HG03045 (cell line): ENCODE measurements around the gene RTL1.

Experiments used
- ATAC-seq: cut with Tn5 transposase; IDR thresholded peaks from one replicate; pipeline ENCODE4 v1.9.1; 2021; ENCODE audit warnings: mild to moderate bottlenecking, moderate library complexity; ENCODE audit not compliant: unreplicated experiment

RTL1 gene

GRCh38 chr14:100903672-100904185 is at the start of gene RTL1:
TSS of gene RTL1 (minus strand) at chr14:100903722. CDS start at chr14:100884788, 18,934 bp downstream.
- ATAC-seq: no peak

- ATAC-seq: no peak
Observed at GRCh38 chr14:100950024-100950423, 46.5 kb upstream of the RTL1 start.

GRCh38 chr14:100944052-100944451 is 40.5 kb upstream of the RTL1 start:
- ATAC-seq: no peak

DNA sequence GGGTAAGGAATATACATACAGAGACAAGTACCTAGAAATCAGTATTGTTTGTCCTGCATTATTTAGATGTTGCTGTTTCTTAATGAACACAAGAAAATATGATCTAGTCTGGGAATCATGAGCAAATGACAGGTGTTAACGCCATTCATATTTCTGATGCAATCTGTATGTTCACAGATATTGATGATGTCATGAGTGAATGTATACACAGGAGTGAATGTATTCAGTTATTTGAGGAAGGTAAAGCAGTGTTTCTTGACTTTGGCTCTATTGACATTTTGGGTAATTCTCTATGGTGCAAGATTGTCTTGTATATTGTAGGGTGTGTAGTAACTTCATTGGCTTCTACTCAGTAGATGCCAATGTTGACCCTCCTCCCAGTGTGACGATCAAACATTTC is 26.7 kb upstream of the RTL1 start:
- no peak for ATAC-seq

DNA sequence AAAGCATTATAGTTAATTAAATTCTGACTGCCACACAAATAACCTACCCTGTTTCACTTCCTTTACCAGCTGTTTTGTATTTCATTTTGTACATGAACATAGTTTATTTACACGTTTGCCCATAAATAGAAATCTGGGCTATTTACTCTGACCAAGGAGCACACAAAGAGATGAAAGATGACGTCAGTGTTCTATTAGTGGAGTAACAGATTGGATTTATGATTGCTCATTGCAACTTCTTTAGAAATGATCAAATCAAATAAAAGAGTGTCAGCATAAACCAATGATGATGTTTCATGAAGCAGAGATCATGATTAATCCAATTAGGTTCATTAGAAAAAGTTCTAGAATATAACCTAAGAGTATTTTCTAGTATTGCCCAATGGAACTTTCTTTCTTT is 12.0 kb upstream of the RTL1 start:
- ATAC-seq: no peak

DNA sequence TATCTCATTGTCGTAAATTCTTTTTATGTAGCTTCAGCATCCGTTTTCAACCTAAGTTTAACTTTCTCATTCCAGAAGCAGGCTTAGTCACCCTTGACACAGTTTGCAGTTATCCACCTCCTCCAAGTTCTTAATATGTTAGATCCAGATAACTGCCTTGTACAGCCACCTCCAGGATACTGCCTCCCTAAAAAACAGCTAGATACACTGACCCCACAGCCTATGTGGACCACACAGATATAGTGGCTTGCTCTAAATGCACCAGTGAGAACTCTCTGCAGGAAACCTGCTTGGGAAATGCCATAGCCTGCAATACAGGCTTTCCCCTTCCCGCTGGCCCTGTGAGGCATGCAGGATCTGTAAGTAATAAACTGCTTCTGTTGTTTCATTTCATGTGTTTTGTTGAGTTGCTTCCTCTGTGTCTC is 11.1 kb upstream of the RTL1 start:
- ATAC-seq: no peak

GRCh38 chr14:100911665-100912316 is 8.3 kb upstream of the RTL1 start:
- no peak for ATAC-seq

- ATAC-seq: no peak
Observed at GRCh38 chr14:100910888-100911664, 7.6 kb upstream of the RTL1 start.

GRCh38 chr14:100909439-100909838 is 5.9 kb upstream of the RTL1 start:
- ATAC-seq: no peak

DNA sequence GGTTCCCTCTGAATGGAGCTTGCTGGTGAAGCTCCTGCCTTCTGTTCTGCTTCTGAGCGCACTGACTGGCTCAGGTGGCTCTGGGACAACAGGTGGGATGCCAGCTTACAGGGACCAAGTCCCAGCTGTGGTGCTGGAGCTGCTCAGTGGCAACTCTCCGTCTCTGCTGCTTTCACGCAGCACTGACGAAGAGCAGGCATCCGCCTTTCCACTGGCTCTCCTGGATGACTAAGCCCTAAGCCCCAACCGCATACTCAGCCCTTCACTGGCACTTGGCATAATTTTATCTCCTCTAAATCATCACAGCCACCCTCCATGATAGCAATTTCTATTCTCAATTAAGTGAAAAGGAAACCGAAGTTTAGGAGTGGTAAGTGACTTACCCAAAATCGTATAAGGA is 3.7 kb upstream of the RTL1 start:
- ATAC-seq: no peak

GRCh38 chr14:100906420-100906819 is 2.9 kb upstream of the RTL1 start:
- no peak for ATAC-seq

GRCh38 chr14:100905166-100905565 is 1.6 kb upstream of the RTL1 start:
- ATAC-seq: no peak

GRCh38 chr14:100904307-100905087 is 975 bp upstream of the RTL1 start:
- ATAC-seq: no peak

- ATAC-seq: no peak
Observed at GRCh38 chr14:100903134-100903468, 421 bp downstream of the RTL1 start.

DNA sequence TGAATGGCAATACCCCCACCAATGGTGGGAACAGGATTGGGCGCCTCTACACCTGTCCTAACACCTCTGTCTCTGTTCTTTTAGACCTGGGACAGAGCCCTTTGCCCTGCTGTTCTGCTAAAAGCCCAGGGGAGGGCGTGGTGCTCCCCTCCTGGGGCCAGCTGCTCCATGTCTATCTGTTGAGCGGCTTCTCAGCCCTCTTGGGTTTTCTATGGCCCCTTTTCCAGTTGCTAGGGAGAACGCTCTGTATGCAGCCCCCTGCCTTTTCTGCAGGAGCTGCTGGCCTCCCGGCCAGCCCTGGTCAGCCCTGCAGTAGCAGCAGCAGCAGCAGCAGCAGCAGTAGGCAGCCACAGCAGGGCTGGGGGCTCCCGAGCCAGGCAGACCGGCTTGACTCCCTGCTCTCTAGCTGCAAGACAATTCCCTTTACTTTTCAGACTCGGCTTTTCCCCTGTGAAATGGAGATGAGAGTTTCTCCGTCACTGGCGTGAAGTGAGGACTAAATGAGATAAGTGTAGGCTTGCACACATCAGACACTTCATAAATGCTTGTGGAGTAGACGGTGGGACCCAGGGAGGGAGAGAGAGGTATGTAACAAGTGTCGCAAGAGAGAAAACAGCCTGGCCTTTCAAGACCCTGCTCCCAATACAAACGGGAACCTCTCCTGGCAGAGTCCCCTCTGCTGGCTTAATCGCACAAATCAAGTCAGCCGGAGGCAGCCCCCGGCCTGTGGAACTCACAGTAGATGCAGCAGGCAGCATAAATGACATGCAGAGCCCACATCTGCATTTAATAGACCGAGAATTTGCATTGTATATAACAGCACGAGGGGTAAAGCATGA is 1.0 kb downstream of the RTL1 start:
- no peak for ATAC-seq

DNA sequence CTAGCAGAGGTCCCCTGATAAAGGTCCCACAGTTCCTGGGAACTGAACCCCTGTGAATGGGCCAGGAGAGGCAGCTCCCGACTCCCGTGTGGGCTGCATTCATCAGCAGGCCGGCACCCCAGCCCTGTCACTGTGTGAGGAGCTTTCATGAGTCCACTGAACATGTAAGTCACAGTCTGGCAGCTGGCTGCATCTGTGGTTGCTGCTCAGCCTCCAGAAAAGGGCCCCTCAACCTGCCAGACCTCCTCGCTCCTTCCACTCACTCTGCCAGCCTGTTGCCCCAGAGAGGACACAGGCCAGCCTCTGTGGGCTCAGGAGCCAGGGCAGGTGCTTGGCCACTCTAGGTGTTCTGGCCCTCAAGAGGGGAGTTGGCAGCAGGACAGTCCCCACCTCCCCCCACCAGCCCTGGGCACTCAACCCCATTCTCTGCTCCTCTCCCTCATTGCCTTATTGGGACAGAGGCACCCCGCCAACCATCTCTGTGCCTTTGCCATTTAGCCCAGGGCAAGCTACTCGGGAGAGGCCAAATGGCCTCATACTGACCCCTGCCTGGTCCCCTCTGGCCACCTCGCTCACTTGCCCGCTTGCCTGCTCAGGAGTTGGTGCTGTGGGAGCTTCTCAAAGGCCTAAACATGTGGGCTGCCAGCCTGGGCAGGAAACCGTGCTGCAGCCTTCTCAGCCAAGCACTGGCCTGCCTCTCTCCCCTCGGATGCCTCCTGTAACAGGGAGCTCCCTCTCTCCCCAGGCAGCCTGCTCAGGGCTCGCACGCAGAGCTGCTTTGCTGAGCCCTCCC is 1.9 kb downstream of the RTL1 start:
- no peak for ATAC-seq

DNA sequence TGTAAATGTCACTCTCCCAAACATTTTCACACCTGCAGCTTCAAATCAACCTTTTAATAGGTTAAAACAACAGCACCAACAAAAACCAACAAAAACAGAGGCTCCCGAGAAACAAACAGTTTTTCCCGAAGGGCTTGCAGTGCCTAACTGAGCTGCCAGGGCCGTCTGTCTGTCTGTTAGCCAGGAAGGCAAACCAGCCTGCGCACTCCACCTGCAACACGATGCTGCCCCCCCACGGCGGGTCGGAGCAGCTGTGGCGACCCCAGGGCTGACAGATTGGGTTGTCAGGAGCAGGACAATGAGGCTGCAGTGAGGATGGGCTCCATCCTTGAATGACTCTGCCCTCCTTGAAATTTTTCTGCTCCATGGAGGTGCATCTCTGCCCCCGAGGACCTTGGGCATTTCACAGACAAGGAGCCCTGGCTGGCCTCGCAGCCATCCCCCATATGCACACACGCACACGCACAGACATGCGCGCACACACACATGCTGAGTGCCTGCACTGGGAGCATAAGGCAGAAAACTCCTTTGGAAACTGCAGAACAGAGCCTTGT is 2.6 kb downstream of the RTL1 start:
- ATAC-seq: no peak

DNA sequence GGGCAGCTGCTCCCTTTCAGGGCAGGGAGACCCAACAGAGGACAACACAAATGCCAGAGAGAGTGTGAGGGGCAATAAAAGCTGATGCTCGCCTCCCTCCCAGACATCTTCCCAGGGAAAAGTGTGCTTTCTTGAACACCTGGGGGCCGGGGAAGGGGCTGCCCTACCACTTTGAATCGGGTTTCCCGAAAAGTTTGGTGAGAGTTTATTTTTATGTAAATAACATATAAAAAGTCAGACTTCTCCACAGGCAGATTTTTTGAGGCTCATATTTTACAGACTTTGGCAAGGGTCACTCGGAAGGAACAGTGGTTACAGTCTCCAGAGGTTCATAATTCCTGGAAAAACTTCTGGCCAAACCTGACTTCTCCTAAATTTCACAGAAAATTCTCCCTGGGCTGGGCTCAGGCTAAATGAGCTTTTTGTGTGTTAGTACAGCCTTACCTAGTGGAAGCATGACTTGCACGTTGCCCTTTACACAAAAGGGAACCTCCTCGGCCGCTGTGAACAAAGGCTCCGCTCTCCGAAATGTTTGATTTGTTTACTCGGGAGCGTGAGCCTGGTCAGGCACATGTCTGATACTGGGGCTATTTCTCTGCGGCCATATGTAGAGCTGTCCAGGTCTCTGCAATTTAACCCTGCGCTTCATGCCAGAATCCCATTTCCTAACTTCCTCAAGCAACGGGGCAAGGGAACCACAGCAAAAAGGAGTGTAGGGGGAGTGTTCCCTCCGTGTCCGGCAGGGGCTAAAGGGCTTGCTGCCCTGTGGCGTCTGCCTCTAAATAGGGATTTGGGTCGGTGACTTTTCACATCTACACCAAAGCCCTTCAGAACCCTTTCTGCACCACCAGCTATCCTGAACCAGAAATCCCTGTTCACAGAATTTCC is 3.4 kb downstream of the RTL1 start:
- ATAC-seq: no peak
